GM18508 (cell line): ENCODE data around the gene GDAP1L1.
"Not testable (repeated sequence)": the region's sequence is repeated elsewhere in the genome, so short reads cannot be mapped to it uniquely, and the experiment has no call there.

ENCODE experiments used
- ATAC-seq: cut with Tn5 transposase; IDR thresholded peaks from one replicate; pipeline ENCODE4 v1.9.1; 2021; ENCODE audit warnings: moderate number of reproducible peaks; ENCODE audit not compliant: insufficient read depth, unreplicated experiment

The GDAP1L1 gene

DNA sequence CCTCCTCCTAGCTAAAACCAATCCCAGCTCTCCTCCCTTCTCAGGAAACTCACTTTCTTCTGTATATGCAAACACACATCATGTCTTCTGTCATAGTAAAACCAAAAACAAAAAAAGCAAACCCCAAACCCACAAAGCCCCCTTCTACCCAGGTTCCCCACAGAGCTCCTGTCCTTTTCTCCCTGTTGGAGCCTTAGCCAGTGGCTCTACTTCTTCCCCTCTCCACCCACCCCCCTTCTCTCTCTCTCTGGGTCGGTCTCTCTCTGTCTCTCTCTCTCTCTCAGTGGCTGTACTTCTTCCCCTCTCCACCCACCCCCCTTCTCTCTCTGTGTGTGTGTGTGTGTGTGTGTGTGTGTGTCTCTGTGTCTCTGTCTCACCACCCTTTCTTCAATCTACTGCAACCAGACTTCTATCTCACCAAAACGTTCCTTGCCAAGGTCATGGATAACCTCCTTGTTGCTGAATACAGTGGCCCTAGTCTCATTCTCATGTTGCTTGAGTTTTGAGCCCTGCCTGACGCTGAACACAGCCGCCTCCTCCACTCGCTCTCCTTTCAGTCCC lies 27.9 kb upstream of the GDAP1L1 start:
- no peak for ATAC-seq

GRCh38 chr20:44219791-44220190 lies 27.3 kb upstream of the GDAP1L1 start:
- no peak for ATAC-seq

DNA sequence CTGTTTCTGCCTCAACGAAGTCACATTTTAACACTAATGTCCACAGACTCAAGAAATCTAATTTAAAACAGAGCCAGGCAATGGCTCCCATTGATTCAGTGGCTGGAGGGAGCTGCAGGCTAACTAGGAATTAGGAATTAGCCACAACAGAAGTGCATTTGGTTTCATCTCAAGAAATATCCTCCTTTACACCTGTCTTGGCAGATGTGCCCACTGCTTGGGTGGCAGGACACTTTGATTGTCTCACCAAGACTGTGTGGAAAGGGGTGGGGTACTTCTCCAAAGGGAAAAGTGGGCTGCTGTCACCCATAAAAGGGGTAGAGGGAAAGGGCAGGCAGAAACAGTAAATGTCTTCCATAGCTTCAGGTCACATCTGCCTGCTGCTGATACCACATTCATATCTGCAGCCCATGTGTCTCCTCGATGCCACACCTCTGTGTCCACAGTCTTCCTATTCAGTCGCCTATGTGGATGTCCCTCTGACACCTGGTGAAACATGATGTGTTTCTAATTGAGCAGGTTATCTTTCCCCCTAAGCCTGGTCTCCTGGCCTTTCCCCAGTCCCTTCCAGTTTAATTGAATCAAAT lies 25.6 kb upstream of the GDAP1L1 start:
- no peak for ATAC-seq

GRCh38 chr20:44222027-44222426 lies 25.1 kb upstream of the GDAP1L1 start:
- ATAC-seq, result no peak

DNA sequence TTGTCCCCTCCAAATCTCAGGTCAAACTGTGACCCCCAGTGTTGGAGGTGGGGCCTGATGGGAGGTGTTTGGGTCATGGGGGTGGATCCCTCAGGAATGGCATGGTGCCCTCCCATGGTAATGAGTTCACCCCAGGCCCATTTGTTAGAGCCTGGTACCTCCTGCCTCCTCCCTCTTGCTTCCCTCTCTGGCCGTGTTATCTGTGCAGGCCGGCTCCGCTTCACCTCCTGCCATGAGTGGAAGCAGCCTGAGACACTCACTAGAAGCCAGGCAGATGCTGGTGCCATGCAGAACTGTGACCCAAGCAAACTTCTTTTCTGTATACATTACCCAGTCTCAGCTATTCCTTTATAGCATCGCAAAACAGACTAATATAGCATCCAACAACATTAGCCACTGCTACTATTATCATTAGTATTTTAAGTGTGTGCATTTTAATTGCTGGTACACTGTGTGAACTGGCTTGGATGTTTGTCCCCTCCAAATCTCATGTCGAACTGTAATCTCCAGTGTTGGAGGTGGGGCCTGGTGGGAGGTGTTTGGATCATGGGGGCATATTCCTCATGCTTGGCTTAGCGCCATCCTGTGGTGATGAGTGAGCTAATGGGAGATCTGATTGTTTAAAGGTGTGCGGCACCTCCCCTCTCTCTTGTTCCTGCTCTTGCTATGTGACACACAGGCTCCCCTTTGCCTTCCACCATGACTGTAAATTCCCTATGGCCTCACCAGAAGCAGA lies 24.3 kb upstream of the GDAP1L1 start:
- ATAC-seq, result no peak

GRCh38 chr20:44223721-44224120 lies 23.4 kb upstream of the GDAP1L1 start:
- no peak for ATAC-seq

- no peak for ATAC-seq
These were observed 22.5 kb upstream of the GDAP1L1 start for GRCh38 chr20:44224637-44225036.

DNA sequence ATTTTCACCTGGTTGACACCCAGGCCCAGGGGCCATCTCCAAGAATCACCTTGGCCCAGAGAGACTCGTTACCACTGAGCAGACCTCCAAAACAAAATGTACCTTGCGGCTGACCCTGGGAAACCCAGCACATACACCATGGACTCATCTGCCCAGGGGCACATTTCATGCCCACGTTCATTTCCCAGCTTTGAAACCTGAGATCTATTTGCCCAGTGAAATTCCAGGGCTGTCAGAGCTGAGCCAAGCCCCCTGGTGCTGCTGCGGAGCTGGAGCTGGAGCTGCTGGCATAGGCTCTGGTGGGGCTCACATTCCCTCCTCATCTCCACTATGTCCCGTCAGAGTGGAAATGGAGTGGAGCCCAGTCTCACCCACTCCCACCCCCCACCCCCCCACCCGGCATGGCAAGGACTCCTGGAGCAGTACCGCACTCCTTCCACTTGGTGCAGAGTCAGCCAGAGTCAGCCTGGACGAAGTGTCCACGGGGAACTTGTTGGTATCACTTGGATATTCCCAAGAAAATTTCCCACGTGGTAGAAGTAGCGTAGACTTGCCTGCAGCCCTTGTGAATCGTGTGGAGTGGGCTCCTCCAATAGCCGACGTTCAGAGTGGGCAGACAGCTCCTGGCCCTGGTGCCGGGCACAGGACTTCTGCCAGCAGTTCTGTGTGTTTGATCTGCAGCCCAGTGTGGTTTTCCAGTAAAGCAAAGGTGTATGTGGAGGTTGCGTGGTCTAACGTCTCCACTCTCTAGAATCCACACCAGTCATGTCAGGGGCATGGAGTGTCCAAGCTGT lies 18.4 kb upstream of the GDAP1L1 start:
- no peak for ATAC-seq

DNA sequence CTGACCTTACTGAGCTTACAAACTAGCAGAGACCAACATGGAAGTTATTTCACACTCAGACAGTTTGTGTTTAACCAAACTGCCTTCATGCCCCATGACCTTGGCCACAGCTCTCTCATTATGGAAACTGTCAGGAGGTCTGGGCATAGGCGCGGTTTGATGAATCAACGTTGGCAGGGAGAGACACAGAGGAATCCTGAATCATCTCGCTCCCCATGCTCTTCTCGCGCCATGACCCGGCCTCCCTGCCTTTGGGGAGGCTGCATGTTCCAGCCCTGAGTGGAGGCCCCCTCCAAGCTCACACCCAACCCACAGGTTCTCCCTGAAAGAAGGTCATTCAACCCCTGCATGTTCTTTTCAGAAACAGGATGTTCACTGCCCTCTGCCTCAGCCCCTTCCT lies 15.9 kb upstream of the GDAP1L1 start:
- no peak for ATAC-seq

DNA sequence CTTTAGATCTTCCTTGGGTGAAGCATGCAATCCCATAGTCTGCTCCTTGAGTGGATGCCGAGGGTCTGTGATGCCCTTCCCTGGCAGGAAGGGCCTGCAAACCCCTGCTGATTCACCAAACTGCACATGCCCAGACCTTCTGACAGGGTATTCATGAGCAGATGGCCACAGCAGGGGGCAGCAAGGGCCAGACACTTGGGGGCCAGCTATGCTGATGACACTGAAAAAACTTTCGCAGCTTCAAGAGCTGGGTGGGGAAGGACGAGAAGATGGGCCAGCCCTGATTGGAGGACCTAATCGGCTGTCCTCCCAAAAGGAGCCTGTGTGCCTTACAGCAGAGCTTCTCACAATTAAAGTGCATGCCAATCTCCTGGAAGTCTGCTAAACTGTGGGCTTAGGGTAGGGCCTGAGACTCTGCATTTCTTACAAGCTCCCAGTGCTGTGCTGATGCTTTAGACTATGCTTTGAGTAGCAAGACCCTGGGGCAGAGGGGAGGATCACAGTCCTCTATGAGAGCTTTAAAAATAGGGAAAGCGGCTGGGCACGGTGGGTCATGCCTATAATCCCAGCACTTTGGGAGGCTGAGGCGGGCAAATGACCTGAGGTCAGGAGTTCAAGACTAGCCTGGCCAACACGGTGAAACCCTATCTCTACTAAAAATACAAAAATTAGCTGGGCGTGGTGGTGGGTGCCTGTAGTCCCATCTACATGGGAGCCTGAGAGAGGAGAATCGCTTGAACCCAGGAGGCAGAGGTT lies 15.2 kb upstream of the GDAP1L1 start:
- ATAC-seq, result no peak

- ATAC-seq, result not testable (repeated sequence)
These were observed 14.6 kb upstream of the GDAP1L1 start for GRCh38 chr20:44232469-44232856.

- no peak for ATAC-seq
These were observed 13.6 kb upstream of the GDAP1L1 start for GRCh38 chr20:44233436-44234016.

DNA sequence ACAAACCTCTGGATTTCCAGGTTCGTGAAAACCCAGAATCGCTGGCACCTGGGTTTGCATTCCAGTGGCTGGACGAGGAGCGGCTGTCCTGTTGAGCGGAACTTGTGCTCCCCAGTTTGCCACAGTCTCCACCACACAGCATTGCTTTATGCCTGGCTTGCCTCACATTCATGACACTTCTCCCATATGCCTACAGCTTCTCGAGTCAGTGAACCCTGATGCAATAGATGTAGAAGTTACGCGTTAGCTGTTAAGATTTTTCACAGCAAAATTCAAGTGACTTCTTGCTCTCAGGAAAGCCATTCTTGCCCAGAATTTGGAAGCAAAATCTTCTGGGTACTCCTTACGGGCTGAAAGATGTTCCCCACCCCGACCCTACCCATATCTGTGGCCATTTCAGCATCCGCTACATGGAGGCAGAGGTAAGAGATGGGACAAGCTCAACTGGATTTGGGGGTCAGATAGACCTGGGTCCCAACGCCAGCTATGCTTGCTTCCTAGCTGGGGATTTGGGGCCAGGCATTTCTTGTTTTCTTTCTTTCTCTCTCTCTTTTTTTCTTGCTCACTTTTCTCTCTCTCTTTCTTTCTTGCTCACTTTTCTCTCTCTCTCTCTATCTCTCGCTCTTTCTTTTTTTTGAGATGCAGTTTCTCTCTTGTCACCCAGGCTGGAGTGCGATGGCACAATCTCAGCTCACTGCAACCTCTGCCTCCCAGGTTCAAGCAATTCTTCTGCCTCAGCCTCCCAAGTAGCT lies 12.4 kb upstream of the GDAP1L1 start:
- no peak for ATAC-seq

GRCh38 chr20:44235702-44236101 lies 11.4 kb upstream of the GDAP1L1 start:
- ATAC-seq, result no peak

DNA sequence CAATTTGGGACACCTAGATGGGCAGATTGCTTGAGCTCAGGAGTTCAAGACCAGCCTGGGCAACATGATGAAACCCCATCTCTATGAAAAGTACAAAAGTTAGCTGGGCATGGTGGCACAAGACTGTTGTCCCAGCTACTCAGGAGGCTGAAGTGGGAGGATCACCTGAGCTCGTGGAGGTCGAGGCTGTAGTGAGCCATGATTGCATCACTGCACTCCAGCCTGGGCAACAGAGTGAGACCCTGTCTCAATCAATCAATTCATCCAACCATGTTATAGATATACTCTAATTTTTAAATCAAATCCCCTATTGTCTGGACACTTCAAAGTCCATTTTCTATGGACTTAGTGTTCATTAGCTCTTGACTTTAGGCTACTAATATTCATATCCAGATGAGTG lies 10.3 kb upstream of the GDAP1L1 start:
- ATAC-seq, result not testable (repeated sequence)

- ATAC-seq, result no peak
These were observed 5.3 kb upstream of the GDAP1L1 start for GRCh38 chr20:44241796-44242195.

GRCh38 chr20:44245977-44246376 lies 1.1 kb upstream of the GDAP1L1 start:
- no peak for ATAC-seq

DNA sequence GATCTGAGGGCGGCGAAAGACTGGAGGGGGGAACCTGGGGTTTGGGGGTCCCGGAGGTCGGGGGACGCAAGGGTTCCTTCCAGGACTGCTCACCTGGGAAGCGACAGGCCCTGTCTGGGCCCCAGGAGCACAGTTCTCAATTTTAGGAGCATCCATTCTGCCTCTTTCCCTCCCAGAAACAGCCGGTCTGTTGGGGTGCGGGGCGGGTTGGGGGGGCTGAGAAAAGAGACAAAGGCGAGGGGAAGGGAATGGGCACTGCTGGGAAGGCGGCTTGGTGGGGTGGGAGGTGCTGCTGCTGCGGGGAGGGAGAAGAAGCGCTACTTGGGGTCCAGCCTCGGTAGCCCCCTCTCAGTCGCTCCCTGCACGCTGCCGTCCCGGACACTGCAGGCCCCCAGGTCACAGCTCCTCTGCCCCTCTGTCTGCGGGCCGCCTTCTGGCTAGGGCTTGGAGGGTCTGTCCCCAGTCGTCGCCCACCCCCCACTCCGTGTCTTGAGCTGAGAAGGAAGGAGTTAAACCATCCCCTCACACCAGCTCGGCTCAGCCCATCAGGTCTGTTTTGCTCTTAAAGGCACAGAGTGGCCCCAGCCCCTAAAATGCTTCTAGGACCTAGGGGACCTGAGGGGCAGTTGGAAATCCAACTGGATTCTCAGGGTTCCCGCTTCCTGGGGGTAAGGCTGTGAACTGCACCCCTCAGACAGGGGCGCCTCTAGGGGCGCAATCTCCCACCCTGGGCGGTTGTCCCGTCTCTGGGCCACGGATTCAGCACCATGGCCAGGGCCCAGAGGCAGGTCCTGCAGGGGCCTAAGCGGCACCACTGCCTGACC lies 690 bp downstream of the GDAP1L1 start:
- ATAC-seq, result no peak

DNA sequence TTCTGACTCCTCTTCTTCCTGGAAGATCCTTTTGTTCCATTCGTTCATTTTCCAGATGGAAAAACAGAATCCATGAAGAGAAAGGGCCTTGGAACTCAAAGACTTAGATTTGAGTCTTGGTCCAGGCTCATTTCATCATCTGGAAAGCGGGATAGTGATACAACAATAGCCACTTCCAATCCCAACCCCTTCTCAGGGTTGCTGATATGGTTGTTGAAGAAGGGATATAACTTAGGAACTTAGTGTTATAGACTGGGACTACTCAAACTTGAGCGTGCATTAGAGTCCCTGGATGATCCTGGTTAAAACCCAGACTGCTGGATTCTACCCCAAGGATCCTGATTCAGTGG lies 1.3 kb downstream of the GDAP1L1 start:
- ATAC-seq, result no peak
